Tibial artery (tissue), 4 donors: ENCODE results near the gene CHPF2.

Experiments used
- DNase-seq, 2 donors: peaks; one replicate each; pipeline ENCODE4 v3.0.0-alpha.2; 2019
- H3K27ac ChIP-seq, 2 donors: fragments of 200-600 bp; sonication (generic) in 1 of 2; 1 replicate in 1 of 2; 2 replicates in 1 of 2; pipeline ENCODE4 v1.5.1; 2018 to 2019; ENCODE audit warnings: mild to moderate bottlenecking in 1 of 2
- H3K27me3 ChIP-seq, 2 donors: fragments of 200-600 bp; sonication (generic) in 1 of 2; one replicate each; pipeline versions ENCODE4 v1.5.1 to v1.6.0; 2016 to 2019
- H3K36me3 ChIP-seq, 3 donors: fragments of 200-600 bp; sonication (generic) in 2 of 3; one replicate each; pipeline ENCODE4 v1.5.1; 2016 to 2019; ENCODE audit warnings: mild to moderate bottlenecking in 2 of 3
- H3K4me1 ChIP-seq, 4 donors: fragments of 200-600 bp; sonication (generic) in 2 of 4; 1 replicate in 3 of 4; 2 replicates in 1 of 4; pipeline ENCODE4 v1.5.1; 2016 to 2019
- H3K4me3 ChIP-seq, 2 donors: fragments of 200-600 bp; sonication (generic) in 1 of 2; 1 replicate in 1 of 2; 2 replicates in 1 of 2; pipeline ENCODE4 v1.5.1; 2018 to 2019; ENCODE audit warnings: mild to moderate bottlenecking in 2 of 2
- H3K9me3 ChIP-seq, 3 donors: fragments of 200-600 bp; sonication (generic) in 1 of 3; one replicate each; pipeline ENCODE4 v1.5.1; 2016 to 2019
- CTCF ChIP-seq, 2 experiments: fragments of 200-600 bp in 1 of 2; fragments of 450-650 bp in 1 of 2; IDR thresholded peaks; one replicate each; pipeline ENCODE4 v1.5.1; 2017 to 2019; ENCODE audit warnings: antibody characterized with exemption in 2 of 2, mild to moderate bottlenecking in 1 of 2, moderate library complexity in 1 of 2
- intact Hi-C: fragments of 100-400 bp; cut with DNase I; formaldehyde crosslinking; loops from one replicate; pipeline ENCODE4 v1.15.0; 2023; ENCODE audit warnings: low total_unique reads

Gene CHPF2

GRCh38 chr7:151272877-151273276 is 40.6 kb downstream of the CHPF2 start:
- intact Hi-C loops: no loop called here
- Histone ChIP-seq H3K4me3 (no peak overlapping the region), H3K4me1 (peaks cover 0 to 56% (median 24%) of the 10 kb centered on the region in 4 donors), H3K27me3 (peaks cover 0 to 3% of the 10 kb centered on the region in 2 donors), H3K27ac (no peak overlapping the region), H3K36me3 (no peaks in the 10 kb centered on the region), H3K9me3 (no peaks in the 10 kb centered on the region)
- no peak for TF ChIP-seq CTCF (IDR thresholded peaks at IDR 0.05)
- DNase-seq: no peak

- Histone ChIP-seq H3K4me3 (no peak overlapping the region), H3K9me3 (no peaks in the 10 kb centered on the region), H3K36me3 (no peaks in the 10 kb centered on the region), H3K4me1 (peaks cover 0 to 56% (median 24%) of the 10 kb centered on the region in 4 donors), H3K27ac (no peak overlapping the region), H3K27me3 (no peaks in the 10 kb centered on the region)
- intact Hi-C loops: no loop called here
- no peak for DNase-seq
- no peak for TF ChIP-seq CTCF (IDR thresholded peaks at IDR 0.05)
Measured at GRCh38 chr7:151273651-151274390, 41.5 kb downstream of the CHPF2 start.

- TF ChIP-seq CTCF (IDR thresholded peaks at IDR 0.05): no peak
- DNase-seq: no peak
- intact Hi-C loops: no loop called here
- no peak overlapping the region for H3K4me3 ChIP-seq
- peaks cover 0 to 5% of the 10 kb centered on the region in 2 donors for H3K27me3 ChIP-seq
- no peaks in the 10 kb centered on the region for H3K36me3 ChIP-seq
- no peak overlapping the region for H3K27ac ChIP-seq
- H3K9me3 ChIP-seq: no peaks in the 10 kb centered on the region
- peaks cover 0 to 56% (median 24%) of the 10 kb centered on the region in 4 donors for H3K4me1 ChIP-seq
Measured at GRCh38 chr7:151274396-151274795, 42.1 kb downstream of the CHPF2 start.

- no peaks in the 10 kb centered on the region for H3K9me3 ChIP-seq
- H3K27me3 ChIP-seq: peaks cover 0 to 12% of the 10 kb centered on the region in 2 donors
- H3K4me1 ChIP-seq: peaks cover 0 to 56% (median 24%) of the 10 kb centered on the region in 4 donors
- no peak for DNase-seq
- H3K36me3 ChIP-seq: no peaks in the 10 kb centered on the region
- no peak overlapping the region for H3K27ac ChIP-seq
- no peak overlapping the region for H3K4me3 ChIP-seq
- TF ChIP-seq CTCF (IDR thresholded peaks at IDR 0.05): no peak
- intact Hi-C loops: no loop called here
Measured at GRCh38 chr7:151274936-151275812, 42.9 kb downstream of the CHPF2 start.

GRCh38 chr7:151275813-151276577 is 43.7 kb downstream of the CHPF2 start:
- no peak for TF ChIP-seq CTCF (IDR thresholded peaks at IDR 0.05)
- peak overlapping the region; percentile 47 to 53 for H3K4me3 ChIP-seq
- intact Hi-C loops: no loop called here
- peaks cover 0 to 56% (median 24%) of the 10 kb centered on the region in 4 donors for H3K4me1 ChIP-seq
- no peaks in the 10 kb centered on the region for H3K36me3 ChIP-seq
- no peaks in the 10 kb centered on the region for H3K9me3 ChIP-seq
- H3K27me3 ChIP-seq: peaks cover 0 to 17% of the 10 kb centered on the region in 2 donors
- H3K27ac ChIP-seq: peak overlapping the region in 1 of 2 donors; percentile 20
- DNase-seq: no peak
